Measurements from ENCODE around the gene PACSIN3. TPM values are rescaled to one million over a fixed set of nuclear protein-coding genes. Genes with fewer than 3 reads are reported as not detected.

The PACSIN3 gene
- total RNA-seq, 1 donor from 2014 or later, result 28.6 TPM

GRCh38 chr11:47148903-47149531, 37.2 kb downstream of the PACSIN3 start:
- ATAC-seq (peak in 1 of 2 donors; percentile 24), DNase-seq (no peak)
- Histone ChIP-seq H3K4me1 (peaks cover 11% of the 10 kb centered on the region), H3K4me3 (no peak overlapping the region), H3K27ac (no peak overlapping the region), H3K9me3 (no peaks in the 10 kb centered on the region), H3K36me3 (peaks cover 5% of the 10 kb centered on the region), H3K27me3 (ENCODE audit: low read depth) (no peaks in the 10 kb centered on the region)
- intact Hi-C loops (cut with DNase I), result no loop called here
- TF ChIP-seq CTCF (IDR thresholded peaks at IDR 0.05), result no peak

DNA sequence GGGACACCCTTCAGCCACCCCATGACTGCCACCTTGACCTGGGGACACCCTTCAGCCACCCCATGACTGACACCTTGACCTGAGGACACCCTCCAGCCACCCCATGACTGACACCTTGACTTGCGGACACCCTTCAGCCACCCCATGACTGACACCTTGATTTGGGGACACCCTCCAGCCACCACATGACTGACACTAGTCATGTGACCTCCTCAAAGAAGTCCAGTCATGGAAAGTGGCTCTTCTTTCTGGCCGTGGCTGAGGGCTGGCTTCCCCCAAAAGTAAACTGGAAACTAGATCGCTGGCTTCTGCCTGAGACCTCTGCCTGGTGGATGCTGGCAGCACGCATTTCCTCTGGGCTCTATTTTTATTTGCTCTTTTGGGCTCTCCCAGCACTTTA, 38.0 kb downstream of the PACSIN3 start:
- TF ChIP-seq CTCF (IDR thresholded peaks at IDR 0.05), result no peak
- no peaks in the 10 kb centered on the region for H3K27me3 ChIP-seq (ENCODE audit: low read depth)
- ATAC-seq (no peak), DNase-seq (no peak)
- no peak overlapping the region for H3K27ac ChIP-seq
- H3K4me1 ChIP-seq, result peaks cover 11% of the 10 kb centered on the region
- H3K36me3 ChIP-seq, result peaks cover 5% of the 10 kb centered on the region
- intact Hi-C loops (cut with DNase I), result no loop called here
- H3K9me3 ChIP-seq, result no peaks in the 10 kb centered on the region
- no peak overlapping the region for H3K4me3 ChIP-seq

- H3K27me3 ChIP-seq (ENCODE audit: low read depth), result no peaks in the 10 kb centered on the region
- TF ChIP-seq CTCF (IDR thresholded peaks at IDR 0.05), result no peak
- H3K4me3 ChIP-seq, result no peak overlapping the region
- no peak overlapping the region for H3K27ac ChIP-seq
- DNase-seq, result no peak
- no peak for ATAC-seq
- intact Hi-C loops (cut with DNase I), result no loop called here
- H3K4me1 ChIP-seq, result peaks cover 11% of the 10 kb centered on the region
- H3K9me3 ChIP-seq, result no peaks in the 10 kb centered on the region
- H3K36me3 ChIP-seq, result peaks cover 5% of the 10 kb centered on the region
Observed at GRCh38 chr11:47147681-47148080, 38.6 kb downstream of the PACSIN3 start.

DNA sequence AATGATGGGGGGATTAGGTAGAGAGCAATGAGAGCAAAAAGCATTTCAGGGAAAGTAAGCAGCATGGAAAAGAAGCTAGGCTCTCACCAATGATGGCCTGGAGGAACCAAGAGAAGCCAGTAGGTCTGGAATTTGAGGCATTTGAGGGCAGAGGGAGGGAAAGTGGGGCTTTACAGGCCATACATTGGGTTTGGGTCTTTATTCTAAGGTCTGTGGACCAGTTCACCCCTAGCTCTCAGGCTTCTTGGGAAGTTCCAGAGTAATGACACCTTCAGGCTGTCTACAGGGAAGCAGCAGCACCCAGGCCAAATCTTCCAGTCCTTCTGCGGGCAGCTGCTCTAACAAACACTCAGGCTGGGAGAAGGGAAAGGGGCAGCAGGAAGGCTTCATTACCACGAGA, 39.0 kb downstream of the PACSIN3 start:
- no peak for ATAC-seq

GRCh38 chr11:47144541-47144940, 41.7 kb downstream of the PACSIN3 start:
- H3K4me3 ChIP-seq, result no peak overlapping the region
- no peaks in the 10 kb centered on the region for H3K27me3 ChIP-seq (ENCODE audit: low read depth)
- H3K4me1 ChIP-seq, result peaks cover 10% of the 10 kb centered on the region
- TF ChIP-seq CTCF (IDR thresholded peaks at IDR 0.05), result no peak
- H3K9me3 ChIP-seq, result no peaks in the 10 kb centered on the region
- intact Hi-C loops (cut with DNase I), result no loop called here
- no peak overlapping the region for H3K27ac ChIP-seq
- no peak for ATAC-seq
- peaks cover 5% of the 10 kb centered on the region for H3K36me3 ChIP-seq
- DNase-seq, result no peak

More for the DNA sequence above, 39.0 kb downstream of the PACSIN3 start:
- no peak overlapping the region for H3K4me3 ChIP-seq
- no peak for DNase-seq
- intact Hi-C loops (cut with DNase I), result no loop called here
- H3K36me3 ChIP-seq, result peaks cover 5% of the 10 kb centered on the region
- H3K27me3 ChIP-seq (ENCODE audit: low read depth), result no peaks in the 10 kb centered on the region
- no peaks in the 10 kb centered on the region for H3K9me3 ChIP-seq
- H3K4me1 ChIP-seq, result peaks cover 11% of the 10 kb centered on the region
- H3K27ac ChIP-seq, result no peak overlapping the region
- no peak for TF ChIP-seq CTCF (IDR thresholded peaks at IDR 0.05)

Data from lower lobe of right lung (tissue), 2 donors.